ENCODE data around the gene TRIM36. TPM values are rescaled to one million over a fixed set of nuclear protein-coding genes. Genes with fewer than 3 reads are reported as not detected.

Gene TRIM36
- polyA plus RNA-seq, 1 of the 3 experiments (the other 2 are of a cell fraction), result 0.16 TPM

GRCh38 chr5:115084246-115084793, 85.4 kb downstream of the TRIM36 start:
- no peak overlapping the region for H3K27ac ChIP-seq (ENCODE audit: low read depth in 2 of 2, low read length in 1 of 2)
- ChIA-PET CTCF (interaction anchor here (1.2 kb wide), 1 partner anchor 15 kb away, joined by 4 read pairs; no protein-coding TSS in a partner anchor), POLR2A (no interaction called here)
- H3K79me2 ChIP-seq (ENCODE audit: insufficient read depth), result no peaks in the 10 kb centered on the region
- H3K4me3 ChIP-seq (ENCODE audit: low read depth in 2 of 2, low read length in 1 of 2), result no peak overlapping the region
- H3F3A ChIP-seq (replicated peaks; ENCODE audit: insufficient read depth), result no peaks in the 10 kb centered on the region
- no peaks in the 10 kb centered on the region for H3K27me3 ChIP-seq (ENCODE audit: insufficient read depth)
- H3K9me2 ChIP-seq, result no peaks in the 10 kb centered on the region
- H3K9me3 ChIP-seq, result no peaks in the 10 kb centered on the region
- H2AFZ ChIP-seq (ENCODE audit: low read depth), result no peak overlapping the region
- no peaks in the 10 kb centered on the region for H3K36me3 ChIP-seq (replicated peaks in 1 of 2; ENCODE audit: control insufficient read depth in 1 of 2, insufficient read depth in 2 of 2, low read length in 1 of 2)
- no peak overlapping the region for H3K4me2 ChIP-seq
- H3K4me1 ChIP-seq (ENCODE audit: control insufficient read depth in 1 of 2, insufficient read depth in 2 of 2, low read depth in 1 of 2, low read length in 1 of 2), result no peaks in the 10 kb centered on the region
- TF ChIP-seq SIN3A (IDR thresholded peaks at IDR 0.05; ENCODE audit: borderline replicate concordance, low read depth, low read length) (no peak), ZBTB33 (IDR thresholded peaks at IDR 0.05; ENCODE audit: borderline replicate concordance, low read depth) (no peak), FOXM1 (IDR thresholded peaks at IDR 0.05; ENCODE audit: low read depth) (no peak), SMC3 (IDR thresholded peaks at IDR 0.05; ENCODE audit: low read depth, low read length) (no peak), GABPA (IDR thresholded peaks at IDR 0.05; ENCODE audit: low read depth) (no peak), EZH2phosphoT487 (IDR thresholded peaks at IDR 0.05; ENCODE audit: borderline replicate concordance, low read depth) (no peak), NFIC (IDR thresholded peaks at IDR 0.05; ENCODE audit: borderline replicate concordance) (no peak), POLR2AphosphoS5 (IDR thresholded peaks at IDR 0.05; ENCODE audit: low read depth, low read length) (no peak)
- 31% methylated on average over 7 of the region's 7 CpGs for WGBS (ENCODE audit: low lambda C conversion rate)
- no peak overlapping the region for H3K9ac ChIP-seq
- H4K20me1 ChIP-seq (ENCODE audit: insufficient read depth), result no peaks in the 10 kb centered on the region
- DNase-seq, result no peak

GRCh38 chr5:115079924-115080623, 89.6 kb downstream of the TRIM36 start:
- H3K36me3 ChIP-seq (replicated peaks in 1 of 2; ENCODE audit: control insufficient read depth in 1 of 2, insufficient read depth in 2 of 2, low read length in 1 of 2), result no peaks in the 10 kb centered on the region
- H3K4me3 ChIP-seq (ENCODE audit: low read depth in 2 of 2, low read length in 1 of 2), result no peak overlapping the region
- ChIA-PET CTCF (no interaction called here), POLR2A (no interaction called here)
- H4K20me1 ChIP-seq (ENCODE audit: insufficient read depth), result no peaks in the 10 kb centered on the region
- TF ChIP-seq ZBTB33 (IDR thresholded peaks at IDR 0.05; ENCODE audit: borderline replicate concordance, low read depth) (no peak), SMC3 (IDR thresholded peaks at IDR 0.05; ENCODE audit: low read depth, low read length) (no peak), RXRA (IDR thresholded peaks at IDR 0.05; ENCODE audit: borderline replicate concordance, low read depth) (no peak), GATA2 (CRISPR knock-in tag; IDR thresholded peaks at IDR 0.05) (no peak), JUND (IDR thresholded peaks at IDR 0.05) (no peak), IRF3 (IDR thresholded peaks at IDR 0.05; ENCODE audit: low read depth, low read length) (no peak), MEF2A (IDR thresholded peaks at IDR 0.05; ENCODE audit: borderline replicate concordance, low read depth) (no peak), PBX3 (IDR thresholded peaks at IDR 0.05) (no peak), GABPA (IDR thresholded peaks at IDR 0.05; ENCODE audit: low read depth) (no peak), RCOR1 (IDR thresholded peaks at IDR 0.05; ENCODE audit: low read length) (no peak), CHD2 (IDR thresholded peaks at IDR 0.05; ENCODE audit: low read length, partially characterized antibody) (no peak), USF1 (IDR thresholded peaks at IDR 0.05; ENCODE audit: borderline replicate concordance, low read depth) (no peak), TEAD4 (IDR thresholded peaks at IDR 0.05; ENCODE audit: borderline replicate concordance, insufficient read depth) (no peak)
- H3K9me3 ChIP-seq, result no peaks in the 10 kb centered on the region
- WGBS (ENCODE audit: low lambda C conversion rate), result 32% methylated on average over 2 of the region's 2 CpGs
- no peaks in the 10 kb centered on the region for H3K79me2 ChIP-seq (ENCODE audit: insufficient read depth)
- H3K4me1 ChIP-seq (ENCODE audit: control insufficient read depth in 1 of 2, insufficient read depth in 2 of 2, low read depth in 1 of 2, low read length in 1 of 2), result no peaks in the 10 kb centered on the region
- no peaks in the 10 kb centered on the region for H3K9me2 ChIP-seq
- H2AFZ ChIP-seq (ENCODE audit: low read depth), result no peak overlapping the region
- no peaks in the 10 kb centered on the region for H3F3A ChIP-seq (replicated peaks; ENCODE audit: insufficient read depth)
- H3K27ac ChIP-seq (ENCODE audit: low read depth in 2 of 2, low read length in 1 of 2), result no peak overlapping the region
- H3K9ac ChIP-seq, result no peak overlapping the region
- no peak for DNase-seq
- no peaks in the 10 kb centered on the region for H3K27me3 ChIP-seq (ENCODE audit: insufficient read depth)
- H3K4me2 ChIP-seq, result no peak overlapping the region
